ENCODE measurements around the gene MAPK8.
A peak's percentile ranks its signal among the peaks of the same experiment; 100 is the strongest.

The MAPK8 gene

DNA sequence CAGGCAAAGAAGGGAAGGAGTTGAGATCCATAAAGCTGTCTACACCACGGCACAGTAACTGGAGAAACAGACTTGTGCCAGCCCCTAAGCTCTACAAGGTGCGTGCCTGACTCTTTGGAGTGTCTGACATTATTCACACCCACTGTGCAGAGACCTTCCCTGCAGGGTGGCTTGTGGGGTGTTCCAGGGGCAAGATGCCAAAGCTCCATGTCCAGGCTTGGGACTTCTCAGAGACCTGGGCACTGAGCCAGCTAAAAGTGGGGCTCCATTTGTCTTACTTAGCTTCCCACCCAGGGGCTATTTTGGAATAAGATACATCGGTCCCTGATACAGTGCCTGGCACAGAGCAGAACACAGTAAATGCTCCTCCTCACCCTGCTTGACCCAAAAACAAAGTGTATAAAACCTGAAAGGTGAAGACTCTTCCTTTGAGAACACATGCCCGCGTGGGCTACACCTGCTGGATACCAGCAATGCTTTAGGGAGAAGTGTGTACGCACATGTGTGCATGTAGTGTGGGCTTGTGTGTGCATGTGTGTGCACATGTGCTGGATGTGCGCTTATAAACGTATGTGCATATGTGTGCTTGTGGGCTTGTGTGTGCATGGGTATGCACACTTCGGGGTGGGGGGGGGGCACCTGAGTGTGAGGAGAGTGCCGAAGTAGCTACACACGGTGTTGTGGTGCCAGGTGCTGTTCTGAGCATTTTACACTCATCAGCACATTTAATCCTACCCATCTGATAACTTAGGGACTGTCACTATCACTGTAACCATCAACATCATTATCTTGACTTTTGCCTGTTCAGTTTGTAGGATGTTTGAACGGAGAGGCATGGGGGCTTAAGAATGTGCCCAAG lies 155.4 kb downstream of the MAPK8 start:
- Histone ChIP-seq H3K9ac (ENCODE audit: low read depth, low read length) (no peak overlapping the region), H3K4me1 (ENCODE audit: insufficient read depth, low read length) (peaks cover 15% of the 10 kb centered on the region; the same call in 1 of the 2 replicates), H3K9me3 (ENCODE audit: control insufficient read depth, insufficient read depth, low read length) (no peaks in the 10 kb centered on the region), H3K36me3 (ENCODE audit: insufficient read depth, low read length) (no peaks in the 10 kb centered on the region)

DNA sequence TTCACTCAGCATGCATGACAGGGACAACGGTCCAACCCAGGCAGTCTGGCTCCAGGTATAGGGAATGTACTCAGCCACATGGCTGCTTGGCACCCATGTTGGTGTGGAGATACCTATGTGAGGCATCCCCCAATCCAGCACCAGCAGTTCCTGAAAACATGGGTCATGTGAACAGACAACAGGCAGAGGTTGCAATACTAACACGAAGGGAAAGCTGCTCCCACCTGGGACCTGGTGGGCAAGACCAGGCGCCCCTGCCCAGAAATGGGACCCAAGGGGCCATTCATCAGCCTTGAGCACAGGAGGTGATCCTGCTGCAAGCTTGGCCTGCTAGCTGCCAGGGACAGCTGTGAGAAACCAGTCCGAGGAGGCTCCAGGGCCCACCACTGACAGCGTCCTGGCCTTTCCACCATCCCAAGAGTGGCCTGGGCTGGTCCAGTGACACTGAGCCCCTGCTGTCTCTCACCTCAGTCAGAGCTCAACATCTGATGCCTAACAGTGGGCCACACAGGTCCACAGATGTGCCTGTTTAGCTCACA lies 156.1 kb downstream of the MAPK8 start:
- no peak overlapping the region for H3K9ac ChIP-seq (ENCODE audit: low read depth, low read length)
- H3K9me3 ChIP-seq (ENCODE audit: control insufficient read depth, insufficient read depth, low read length) = no peaks in the 10 kb centered on the region
- H3K4me1 ChIP-seq (ENCODE audit: insufficient read depth, low read length) = peaks cover 17% of the 10 kb centered on the region; the same call in 1 of the 2 replicates

DNA sequence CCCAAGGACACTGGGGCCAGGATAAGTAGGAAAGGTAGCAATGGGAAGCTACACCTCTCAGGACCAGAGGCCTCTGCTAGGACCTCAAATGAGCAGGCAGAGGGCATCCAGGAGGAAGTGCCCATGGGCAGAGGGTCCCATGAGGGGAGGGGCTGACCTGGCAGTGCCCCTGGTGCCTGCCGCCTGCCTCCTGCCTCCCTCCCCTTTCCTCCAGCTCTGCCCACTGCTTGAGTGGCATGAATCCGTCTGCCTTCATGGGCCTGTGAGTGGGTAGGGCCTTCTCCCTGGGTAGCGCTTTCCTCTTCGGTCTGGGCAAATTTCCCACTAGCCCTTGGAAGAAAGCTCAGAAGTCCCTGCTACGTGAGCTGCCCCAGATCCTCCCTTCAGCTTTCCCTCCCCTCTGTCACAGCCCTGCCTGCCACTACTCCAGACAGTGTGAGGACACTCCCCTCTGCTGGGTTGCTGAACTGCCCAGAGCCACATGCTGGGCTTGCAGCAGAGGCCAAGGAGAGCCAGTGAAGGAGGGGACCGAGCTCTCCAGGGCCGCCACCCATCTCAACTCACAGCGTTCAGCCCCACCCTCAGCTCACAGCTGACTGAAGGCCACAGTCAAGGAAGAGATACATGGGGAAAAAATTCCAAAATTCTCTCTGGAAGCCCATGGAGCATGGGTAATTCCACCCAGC lies 157.0 kb downstream of the MAPK8 start:
- Histone ChIP-seq H3K4me1 (ENCODE audit: insufficient read depth, low read length) (peaks cover 17% of the 10 kb centered on the region; the same call in 1 of the 2 replicates), H3K9ac (ENCODE audit: low read depth, low read length) (no peak overlapping the region), H3K36me3 (ENCODE audit: insufficient read depth, low read length) (no peaks in the 10 kb centered on the region), H3K9me3 (ENCODE audit: control insufficient read depth, insufficient read depth, low read length) (no peaks in the 10 kb centered on the region)

More for the DNA sequence above, 156.1 kb downstream of the MAPK8 start:
- no peaks in the 10 kb centered on the region for H3K36me3 ChIP-seq (ENCODE audit: insufficient read depth, low read length)

DNA sequence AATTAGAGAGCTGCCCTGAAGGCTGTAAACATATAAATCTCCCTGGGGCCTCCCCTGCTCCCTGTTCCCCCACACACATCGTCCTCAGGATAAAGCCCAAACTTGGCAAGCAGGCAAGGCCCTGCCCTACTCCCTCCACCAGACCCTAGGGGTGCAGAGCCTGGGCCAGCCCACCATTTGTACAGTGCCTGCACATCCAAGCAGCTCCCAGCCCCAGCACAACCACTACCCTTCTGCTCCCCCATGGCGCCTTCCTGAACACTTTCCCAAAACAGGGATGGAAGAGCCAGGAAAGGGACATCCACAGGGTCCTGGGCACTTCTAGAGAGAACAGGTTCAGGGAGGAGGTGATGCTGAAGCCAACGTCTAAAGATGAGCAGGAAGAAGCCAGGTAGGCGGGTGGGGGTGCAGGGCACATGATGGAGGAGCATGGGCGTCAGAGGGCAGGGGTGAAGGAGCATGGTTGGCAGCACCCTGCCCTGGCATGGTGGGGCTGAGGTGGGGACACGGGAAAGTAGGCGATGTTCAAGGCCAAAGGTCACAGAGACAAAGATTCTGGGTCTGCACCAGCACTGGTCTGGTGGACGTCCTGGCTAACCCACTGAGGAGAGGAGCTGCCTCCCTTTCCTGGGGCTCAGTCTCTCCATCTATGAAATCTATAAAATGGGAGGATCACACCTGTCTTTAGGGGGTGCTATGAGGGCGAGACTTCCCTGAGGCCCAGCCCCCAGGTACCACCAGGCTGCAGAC lies 157.8 kb downstream of the MAPK8 start:
- no peaks in the 10 kb centered on the region for H3K36me3 ChIP-seq (ENCODE audit: insufficient read depth, low read length)
- H3K9ac ChIP-seq (ENCODE audit: low read depth, low read length) = no peak overlapping the region
- H3K4me1 ChIP-seq (ENCODE audit: insufficient read depth, low read length) = peaks cover 17% of the 10 kb centered on the region; the same call in 1 of the 2 replicates
- no peaks in the 10 kb centered on the region for H3K9me3 ChIP-seq (ENCODE audit: control insufficient read depth, insufficient read depth, low read length)

DNA sequence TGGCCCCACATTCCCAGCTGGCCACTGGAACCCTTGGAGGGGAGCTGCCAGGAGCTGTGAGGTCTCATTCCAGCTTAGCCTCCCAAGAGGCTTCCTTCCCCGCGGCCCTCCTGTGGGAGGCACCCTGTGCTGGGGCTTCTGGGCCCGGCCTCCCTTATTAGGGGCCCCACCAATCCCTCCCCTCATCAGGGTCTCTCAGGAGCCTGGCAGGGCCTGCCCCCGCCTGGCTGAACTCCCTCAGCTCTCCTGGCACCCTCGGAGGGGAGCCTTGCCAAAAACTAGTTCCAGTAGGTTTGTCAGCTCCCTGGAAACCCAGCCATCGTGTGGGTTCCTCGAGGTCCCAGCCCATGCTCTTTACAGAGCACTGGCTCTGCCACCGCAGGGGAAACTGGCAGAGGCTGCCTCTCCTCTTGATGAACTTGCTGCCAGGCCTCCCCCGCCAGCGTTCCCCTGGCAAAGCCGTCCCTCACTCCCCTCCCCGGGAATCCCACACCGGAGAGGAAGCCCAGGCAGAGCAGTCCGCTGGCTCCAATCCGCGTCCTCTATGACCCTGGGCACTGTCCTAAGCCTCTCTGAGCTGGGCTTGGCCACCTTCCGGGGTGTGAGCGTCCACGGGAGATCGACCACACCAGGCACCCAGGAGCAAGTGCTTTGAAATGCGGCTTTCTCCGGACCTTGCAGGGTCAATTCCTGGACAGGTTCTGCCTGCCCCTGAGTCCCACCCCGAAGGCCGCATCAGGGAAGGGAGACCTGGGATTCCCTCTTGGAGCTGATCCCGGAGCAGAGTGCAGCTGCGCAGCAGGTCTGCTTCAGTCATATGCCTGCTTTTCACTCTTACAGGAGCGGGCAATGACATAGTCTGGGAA lies 158.6 kb downstream of the MAPK8 start:
- H3K4me1 ChIP-seq (ENCODE audit: insufficient read depth, low read length) = peaks cover 21% of the 10 kb centered on the region; the same call in 1 of the 2 replicates
- no peaks in the 10 kb centered on the region for H3K36me3 ChIP-seq (ENCODE audit: insufficient read depth, low read length)
- H3K9me3 ChIP-seq (ENCODE audit: control insufficient read depth, insufficient read depth, low read length) = no peaks in the 10 kb centered on the region
- H3K9ac ChIP-seq (ENCODE audit: low read depth, low read length) = no peak overlapping the region; the same call in 1 of the 2 replicates

DNA sequence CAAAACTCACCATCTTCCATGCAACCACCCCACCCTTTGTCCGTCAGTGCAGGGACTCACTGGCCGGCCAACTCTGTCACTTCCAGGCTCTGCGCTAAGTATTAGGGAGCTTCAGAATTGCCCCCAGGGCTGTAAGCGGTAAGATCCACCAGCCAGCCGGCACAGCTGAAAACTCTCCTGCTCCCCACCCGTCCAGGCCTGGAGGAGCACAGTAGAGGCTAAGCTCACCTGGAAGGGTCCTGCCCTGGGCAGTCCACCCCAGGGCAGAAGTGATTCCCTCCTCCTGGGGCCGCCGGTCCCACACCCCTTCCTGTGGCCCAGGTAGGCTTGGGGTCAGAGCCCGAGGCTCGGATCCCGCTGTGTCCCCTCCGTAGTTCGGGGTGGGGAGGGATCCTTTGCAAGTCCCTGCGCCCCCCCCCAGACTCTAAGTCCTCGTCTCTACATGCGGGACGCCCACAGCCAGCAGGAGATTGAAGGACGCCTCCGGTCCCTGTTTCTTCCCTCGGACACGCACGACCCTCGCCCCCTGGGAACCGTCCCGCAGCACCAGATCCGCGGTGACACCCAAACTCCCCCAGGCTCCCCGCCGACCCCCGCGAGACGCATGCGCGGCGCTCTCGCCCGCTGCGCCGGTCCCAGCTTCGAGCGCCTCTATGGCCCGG lies 159.5 kb downstream of the MAPK8 start:
- Histone ChIP-seq H3K4me1 (ENCODE audit: insufficient read depth, low read length) (peaks cover 27% of the 10 kb centered on the region; the same call in 1 of the 2 replicates), H3K9ac (ENCODE audit: low read depth, low read length) (peak overlapping the region; percentile 49), H3K9me3 (ENCODE audit: control insufficient read depth, insufficient read depth, low read length) (no peaks in the 10 kb centered on the region), H3K36me3 (ENCODE audit: insufficient read depth, low read length) (no peaks in the 10 kb centered on the region)

DNA sequence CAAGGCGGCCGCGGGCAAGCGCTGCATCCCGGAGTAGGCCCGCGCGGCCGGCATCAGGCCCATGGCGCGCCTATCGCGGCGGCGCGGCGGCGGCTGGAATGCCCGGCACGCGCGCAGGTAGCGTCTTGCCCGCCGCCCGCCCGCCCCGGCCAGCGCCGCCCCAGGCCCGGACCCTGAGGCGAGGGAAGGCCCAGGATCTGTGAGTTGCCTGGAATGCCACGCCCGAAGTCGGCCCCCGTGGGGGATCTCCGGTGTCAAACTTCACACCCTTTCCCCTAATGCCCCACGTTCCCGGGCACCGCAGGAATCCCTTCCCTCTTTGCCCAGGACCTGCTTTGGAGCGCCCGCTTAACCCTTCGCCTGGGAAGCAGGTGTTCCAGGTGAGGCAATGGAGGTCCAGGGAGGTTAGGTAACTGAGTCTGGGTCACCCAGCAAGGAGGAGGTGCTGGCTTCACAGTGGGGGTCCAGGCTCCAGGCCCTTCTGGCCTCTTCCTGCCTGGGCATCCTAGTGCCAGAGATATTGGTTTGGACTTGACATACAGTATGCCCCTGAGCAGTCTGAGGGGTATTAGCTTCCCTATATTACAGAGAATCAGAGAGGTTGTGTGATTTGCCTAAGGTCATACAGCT lies 160.2 kb downstream of the MAPK8 start:
- Histone ChIP-seq H3K9me3 (ENCODE audit: control insufficient read depth, insufficient read depth, low read length) (no peaks in the 10 kb centered on the region), H3K36me3 (ENCODE audit: insufficient read depth, low read length) (no peaks in the 10 kb centered on the region), H3K4me1 (ENCODE audit: insufficient read depth, low read length) (peaks cover 27% of the 10 kb centered on the region; the same call in 1 of the 2 replicates), H3K9ac (ENCODE audit: low read depth, low read length) (peak overlapping the region; percentile 49; the same call in 1 of the 2 replicates)

DNA sequence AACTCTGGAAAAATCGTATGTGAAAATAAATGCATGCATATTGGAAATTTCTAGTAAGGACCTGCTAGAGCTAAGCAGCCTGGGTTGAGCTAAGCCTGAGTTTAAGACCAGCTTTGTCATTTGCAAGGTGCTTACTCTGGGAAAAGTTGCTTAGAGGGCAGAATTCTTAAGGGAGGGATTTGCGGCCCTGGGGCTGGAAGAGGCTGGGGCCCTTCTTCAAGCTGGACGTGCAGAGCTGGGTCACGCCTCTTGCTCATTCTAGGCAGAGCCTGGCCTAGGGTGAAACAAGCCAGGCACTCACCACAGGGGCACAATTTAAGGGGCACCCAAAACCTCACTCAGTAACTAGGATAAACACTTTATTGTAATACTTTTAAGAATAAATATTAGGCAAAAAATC lies 161.2 kb downstream of the MAPK8 start:
- H3K4me1 ChIP-seq (ENCODE audit: insufficient read depth, low read length) = peaks cover 27% of the 10 kb centered on the region; the same call in 1 of the 2 replicates
- H3K9me3 ChIP-seq (ENCODE audit: control insufficient read depth, insufficient read depth, low read length) = no peaks in the 10 kb centered on the region
- no peak overlapping the region for H3K9ac ChIP-seq (ENCODE audit: low read depth, low read length)
- no peaks in the 10 kb centered on the region for H3K36me3 ChIP-seq (ENCODE audit: insufficient read depth, low read length)

DNA sequence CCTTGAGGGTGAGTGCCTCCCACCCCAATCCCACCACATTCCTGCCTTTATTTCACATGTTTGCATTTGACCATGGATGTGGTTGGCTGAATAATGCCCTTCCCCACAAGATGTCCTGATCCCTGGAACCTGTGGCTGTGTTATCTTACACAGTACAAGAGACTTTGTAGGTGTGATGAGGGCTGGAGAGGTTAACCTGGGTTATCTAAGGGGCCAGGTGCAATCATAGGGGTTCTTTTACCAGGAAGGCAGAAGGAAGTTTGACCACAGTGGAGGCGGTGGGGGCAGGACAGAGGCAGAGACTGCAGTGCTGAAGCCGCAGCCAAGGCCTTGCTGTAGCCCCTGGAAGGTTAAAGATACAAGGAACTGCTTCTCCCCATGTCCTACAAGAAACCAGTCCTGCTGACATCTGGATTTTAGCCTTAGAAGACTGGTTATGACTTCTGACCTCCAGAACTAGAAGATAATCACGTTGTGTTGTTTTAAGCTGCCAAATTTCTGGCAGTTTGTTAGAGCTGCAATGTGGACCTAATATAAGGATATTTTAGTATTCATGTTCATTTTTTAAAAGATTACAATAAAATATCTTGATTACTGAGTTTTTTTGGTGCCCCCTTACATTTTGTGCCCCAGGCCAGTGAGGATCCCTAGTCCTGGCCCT lies 161.8 kb downstream of the MAPK8 start:
- Histone ChIP-seq H3K36me3 (ENCODE audit: insufficient read depth, low read length) (no peaks in the 10 kb centered on the region), H3K9ac (ENCODE audit: low read depth, low read length) (no peak overlapping the region), H3K4me1 (ENCODE audit: insufficient read depth, low read length) (peaks cover 27% of the 10 kb centered on the region; the same call in 1 of the 2 replicates), H3K9me3 (ENCODE audit: control insufficient read depth, insufficient read depth, low read length) (no peaks in the 10 kb centered on the region)

DNA sequence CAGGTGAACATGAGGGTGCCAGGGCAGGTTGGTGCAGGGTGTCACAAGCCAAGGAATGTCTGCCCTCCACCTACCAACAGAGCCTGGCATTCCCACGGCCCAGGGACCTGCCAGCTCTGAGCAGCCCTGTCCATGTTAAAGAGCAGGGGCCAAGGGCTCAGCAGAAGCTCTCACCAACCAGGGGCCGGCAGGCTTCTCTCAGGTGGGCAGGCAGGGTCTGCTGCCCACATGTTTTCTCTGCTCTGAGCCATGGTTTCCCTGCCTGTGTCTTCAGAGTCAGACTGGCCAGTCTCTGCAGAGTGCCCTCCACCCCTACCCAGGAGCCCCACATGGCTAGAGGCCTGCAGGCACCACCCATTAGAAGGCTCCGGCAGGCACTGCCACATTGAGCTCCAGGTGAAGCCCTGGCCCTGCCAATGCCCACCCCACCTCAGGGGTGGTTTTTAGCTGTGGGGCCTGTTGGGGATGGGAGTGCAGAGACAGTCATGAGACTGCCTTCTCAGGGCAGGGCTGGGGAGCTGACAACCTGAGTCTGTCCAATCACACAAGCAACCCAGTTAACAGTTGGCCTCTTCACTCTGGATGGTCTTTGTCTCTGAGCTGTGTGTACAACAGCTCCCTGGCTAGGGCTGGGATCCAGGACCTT lies 162.5 kb downstream of the MAPK8 start:
- H3K4me1 ChIP-seq (ENCODE audit: insufficient read depth, low read length) = peaks cover 27% of the 10 kb centered on the region; the same call in 1 of the 2 replicates
- no peaks in the 10 kb centered on the region for H3K9me3 ChIP-seq (ENCODE audit: control insufficient read depth, insufficient read depth, low read length)
- H3K36me3 ChIP-seq (ENCODE audit: insufficient read depth, low read length) = no peaks in the 10 kb centered on the region
- H3K9ac ChIP-seq (ENCODE audit: low read depth, low read length) = no peak overlapping the region

DNA sequence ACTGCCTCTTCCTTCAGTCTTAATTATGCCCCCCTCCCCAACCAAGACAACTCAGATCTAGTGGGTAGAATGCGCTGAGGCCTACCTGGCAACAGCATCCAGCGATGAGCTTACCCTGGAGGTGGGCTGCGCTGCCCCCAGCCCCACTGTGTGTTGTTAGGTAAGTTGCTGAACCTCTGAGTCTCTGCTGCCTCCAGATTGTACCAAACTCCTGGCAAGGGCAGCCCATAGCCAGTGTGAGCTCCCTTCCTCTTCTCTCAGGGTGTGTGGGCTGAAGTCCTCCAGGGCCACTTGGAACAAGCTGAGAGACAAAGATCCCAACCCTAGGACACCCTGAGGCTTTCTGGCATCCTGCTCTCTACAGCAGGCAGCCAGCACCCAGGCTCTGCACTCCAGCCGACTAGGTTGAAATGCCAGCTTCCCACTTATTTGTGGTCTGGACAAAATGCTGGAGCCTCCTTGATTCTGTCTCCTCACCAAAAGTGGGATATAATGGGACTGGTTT lies 163.1 kb downstream of the MAPK8 start:
- Histone ChIP-seq H3K9me3 (ENCODE audit: control insufficient read depth, insufficient read depth, low read length) (no peaks in the 10 kb centered on the region), H3K36me3 (ENCODE audit: insufficient read depth, low read length) (no peaks in the 10 kb centered on the region), H3K4me1 (ENCODE audit: insufficient read depth, low read length) (peaks cover 27% of the 10 kb centered on the region; the same call in 1 of the 2 replicates), H3K9ac (ENCODE audit: low read depth, low read length) (no peak overlapping the region)
